Measurements from ENCODE around the gene KANSL3. TPM values are rescaled to one million over a fixed set of nuclear protein-coding genes. Genes with fewer than 3 reads are reported as not detected.

The KANSL3 gene
- total and polyA plus RNA-seq, 9 of the 15 experiments (the other 6 are each of a cell fraction or from before 2014, with no cell fraction given) = 11.3 to 43.7 (median 27.9) TPM

- TF ChIP-seq, protein P1, sequence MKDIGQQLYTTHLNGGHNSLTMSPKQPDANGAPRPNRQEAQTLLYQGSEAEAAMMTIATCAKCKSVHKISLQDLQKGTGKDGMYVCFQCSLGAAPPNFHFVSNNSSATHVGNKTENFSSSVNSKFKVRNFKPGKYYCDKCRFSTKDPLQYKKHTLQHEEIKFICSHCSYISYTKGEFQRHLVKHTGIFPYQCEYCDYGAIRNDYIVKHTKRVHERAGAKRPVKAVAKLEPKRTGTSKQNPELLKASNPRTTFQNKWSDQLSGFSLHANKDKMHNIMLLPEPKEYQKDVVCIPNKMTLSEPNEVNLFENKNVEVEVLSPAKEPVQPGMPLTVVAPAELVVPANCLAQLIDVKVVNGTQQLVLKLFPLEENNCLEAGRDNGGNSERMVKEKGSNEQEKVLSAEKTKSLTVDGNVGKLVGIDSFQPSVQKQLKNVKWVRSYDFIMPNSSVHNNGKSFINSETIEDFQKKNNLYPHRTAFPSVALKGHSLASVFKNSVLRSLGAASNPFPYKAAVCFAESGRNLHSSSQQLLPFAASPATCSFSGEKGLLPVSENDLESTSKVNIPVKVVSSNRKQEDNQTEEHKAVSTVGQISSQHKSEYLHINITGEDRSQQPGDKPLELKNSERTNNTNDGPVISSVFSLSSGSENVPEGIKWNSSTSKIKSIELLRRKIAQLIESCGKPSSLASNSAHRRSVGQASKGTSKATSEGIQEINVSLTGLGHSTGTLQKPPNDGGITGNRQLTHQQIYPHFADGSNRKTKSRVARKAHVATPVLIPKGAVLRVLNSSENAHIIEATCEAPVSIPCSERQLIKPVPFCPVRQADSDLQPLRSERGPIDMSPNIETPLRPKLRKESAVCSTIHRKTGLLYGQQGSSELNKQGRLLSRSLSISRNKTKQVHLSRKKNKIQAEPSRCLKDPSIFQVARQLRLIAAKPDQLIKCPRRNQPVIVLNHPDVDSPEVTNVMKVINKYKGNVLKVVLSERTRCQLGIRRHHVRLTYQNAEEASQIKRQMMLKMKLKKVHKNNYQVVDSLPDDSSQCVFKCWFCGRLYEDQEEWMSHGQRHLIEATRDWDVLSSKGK (CRISPR knock-in tag; IDR thresholded peaks at IDR 0.05) = no peak
- TF ChIP-seq ZNF699 (CRISPR knock-in tag; IDR thresholded peaks at IDR 0.05; ENCODE audit: insufficient replicate concordance) (no peak), ARID2 (IDR thresholded peaks at IDR 0.05) (no peak), ZNF780A (CRISPR knock-in tag; IDR thresholded peaks at IDR 0.05) (no peak), E2F4 (CRISPR knock-in tag; IDR thresholded peaks at IDR 0.05; ENCODE audit: low read depth) (no peak)
These were observed 43.8 kb downstream of the KANSL3 start (continued) for GRCh38 chr2:96594282-96594681.

DNA sequence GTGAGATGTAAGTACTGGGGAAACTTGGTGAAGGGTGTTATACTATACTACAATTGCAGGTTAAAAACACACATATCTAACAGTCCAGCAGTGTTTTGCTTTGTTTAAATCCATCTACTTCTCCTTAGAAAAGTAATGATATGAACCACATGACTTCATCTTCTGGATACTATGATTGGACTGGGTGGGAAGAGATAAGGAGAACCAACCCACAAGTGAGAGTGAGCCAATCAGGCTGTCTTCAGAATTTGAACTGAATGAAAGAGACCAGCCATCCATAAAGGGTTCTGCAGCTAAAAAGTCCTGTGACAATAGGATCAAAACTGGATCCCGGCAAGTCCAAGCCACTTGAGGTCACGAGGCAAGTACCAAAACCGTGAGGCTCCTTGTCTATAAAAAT is 46.6 kb downstream of the KANSL3 start:
- H4K20me1 ChIP-seq (replicated peaks; ENCODE audit: control insufficient read depth, insufficient read depth, low read length) = no peaks in the 10 kb centered on the region
- ChIA-PET POLR2A (no interaction called here), CTCF (ENCODE audit: low intra/inter-chr PET ratio) (no interaction called here)
- no peaks in the 10 kb centered on the region for H3K27me3 ChIP-seq (ENCODE audit: control insufficient read depth in 2 of 2, insufficient read depth in 2 of 2, low read length in 2 of 2)
- BruUV-seq (replicated peaks) = no TSS peak
- H3K27ac ChIP-seq (ENCODE audit: extremely low read depth, low read depth, low read length) = no peak overlapping the region
- no peaks in the 10 kb centered on the region for H3K9me3 ChIP-seq (replicated peaks; ENCODE audit: control insufficient read depth, insufficient read depth, low read depth, low read length)
- H3K79me2 ChIP-seq (ENCODE audit: control insufficient read depth, insufficient read depth, low read length) = no peaks in the 10 kb centered on the region
- H3K4me3 ChIP-seq = no peak overlapping the region
- H3K4me2 ChIP-seq (ENCODE audit: insufficient read depth, low read length) = no peak overlapping the region
- no peak for FAIRE-seq
- in situ Hi-C loops (cut with MboI) (no loop called here), intact Hi-C loops (cut with micrococcal nuclease) (no loop called here)
- H3K36me3 ChIP-seq (ENCODE audit: control insufficient read depth, insufficient read depth, low read length) = peaks cover 56% of the 10 kb centered on the region
- TF ChIP-seq NFYB (IDR thresholded peaks at IDR 0.05; ENCODE audit: extremely low read depth, insufficient read length) (peak; percentile 19), L3MBTL2 (IDR thresholded peaks at IDR 0.05) (peak; percentile 18; the same call in 1 of the 2 replicates), SRSF1 (IDR thresholded peaks at IDR 0.05; ENCODE audit: low read depth, low read length) (no peak), MEIS2 (IDR thresholded peaks at IDR 0.05; ENCODE audit: partially characterized antibody) (no peak)
- H3K9ac ChIP-seq (ENCODE audit: insufficient read depth in 1 of 2, low read depth in 2 of 2, low read length in 2 of 2) = no peak overlapping the region
- peak; percentile 21 to 59 (median 39) for DNase-seq (ENCODE audit: extremely low read depth in 1 of 4, low spot score in 3 of 4)
- peak; percentile 78 for ATAC-seq
- whole genome bisulfite sequencing (ENCODE audit: insufficient coverage, low coverage, missing lambda C conversion rate) = 83% methylated on average over 3 of the region's 3 CpGs
- H3K9me1 ChIP-seq (ENCODE audit: control insufficient read depth, insufficient read depth, low read length) = no peaks in the 10 kb centered on the region
- H2AFZ ChIP-seq (ENCODE audit: low read depth, low read length) = no peak overlapping the region
- H3K4me1 ChIP-seq (replicated peaks in 1 of 2; ENCODE audit: control insufficient read depth in 2 of 2, insufficient read depth in 2 of 2, low read length in 2 of 2) = no peaks in the 10 kb centered on the region; a peak in 2 of 5 replicates

All from K562 (cell line).